Measurements from ENCODE around the gene VAV2. TPM values are rescaled to one million over a fixed set of nuclear protein-coding genes. Genes with fewer than 3 reads are reported as not detected.

Gene VAV2
- total RNA-seq, 1 donor from 2014 or later, result 80.6 TPM

DNA sequence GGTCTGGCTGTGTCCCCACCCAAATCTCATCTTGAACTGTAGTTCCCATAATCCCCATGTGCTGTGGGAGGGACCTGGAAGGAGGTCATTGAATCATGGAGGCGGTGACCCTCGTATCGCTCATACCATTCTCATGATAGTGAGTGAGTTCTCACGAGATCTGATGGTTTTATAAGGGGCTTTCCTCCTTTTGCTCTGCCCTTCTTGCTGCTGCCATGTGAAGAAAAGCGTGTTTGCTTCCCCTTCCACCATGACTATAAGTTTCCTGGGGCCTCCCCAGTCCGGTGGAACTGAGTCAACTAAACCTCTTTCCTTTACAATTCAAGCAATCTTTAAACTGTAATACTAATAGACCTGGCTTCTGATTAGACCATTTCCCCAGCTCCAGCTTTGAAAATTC, 161.8 kb downstream of the VAV2 start:
- TF ChIP-seq, protein P1, sequence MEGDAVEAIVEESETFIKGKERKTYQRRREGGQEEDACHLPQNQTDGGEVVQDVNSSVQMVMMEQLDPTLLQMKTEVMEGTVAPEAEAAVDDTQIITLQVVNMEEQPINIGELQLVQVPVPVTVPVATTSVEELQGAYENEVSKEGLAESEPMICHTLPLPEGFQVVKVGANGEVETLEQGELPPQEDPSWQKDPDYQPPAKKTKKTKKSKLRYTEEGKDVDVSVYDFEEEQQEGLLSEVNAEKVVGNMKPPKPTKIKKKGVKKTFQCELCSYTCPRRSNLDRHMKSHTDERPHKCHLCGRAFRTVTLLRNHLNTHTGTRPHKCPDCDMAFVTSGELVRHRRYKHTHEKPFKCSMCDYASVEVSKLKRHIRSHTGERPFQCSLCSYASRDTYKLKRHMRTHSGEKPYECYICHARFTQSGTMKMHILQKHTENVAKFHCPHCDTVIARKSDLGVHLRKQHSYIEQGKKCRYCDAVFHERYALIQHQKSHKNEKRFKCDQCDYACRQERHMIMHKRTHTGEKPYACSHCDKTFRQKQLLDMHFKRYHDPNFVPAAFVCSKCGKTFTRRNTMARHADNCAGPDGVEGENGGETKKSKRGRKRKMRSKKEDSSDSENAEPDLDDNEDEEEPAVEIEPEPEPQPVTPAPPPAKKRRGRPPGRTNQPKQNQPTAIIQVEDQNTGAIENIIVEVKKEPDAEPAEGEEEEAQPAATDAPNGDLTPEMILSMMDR (IDR thresholded peaks at IDR 0.05; ENCODE audit: unreplicated experiment), result no peak
- Mint-ChIP-seq H3K36me3 (ENCODE audit: insufficient read depth) (peaks cover 9% of the 10 kb centered on the region), H3K27ac (peak overlapping the region; percentile 27), H3K27me3 (no peaks in the 10 kb centered on the region), H3K9me3 (ENCODE audit: low read depth) (no peaks in the 10 kb centered on the region), H3K4me1 (ENCODE audit: low read depth) (peaks cover 1% of the 10 kb centered on the region), H3K4me3 (ENCODE audit: low read depth) (no peak overlapping the region)
- no peak for DNase-seq (ENCODE audit: low spot score, unreplicated experiment)

DNA sequence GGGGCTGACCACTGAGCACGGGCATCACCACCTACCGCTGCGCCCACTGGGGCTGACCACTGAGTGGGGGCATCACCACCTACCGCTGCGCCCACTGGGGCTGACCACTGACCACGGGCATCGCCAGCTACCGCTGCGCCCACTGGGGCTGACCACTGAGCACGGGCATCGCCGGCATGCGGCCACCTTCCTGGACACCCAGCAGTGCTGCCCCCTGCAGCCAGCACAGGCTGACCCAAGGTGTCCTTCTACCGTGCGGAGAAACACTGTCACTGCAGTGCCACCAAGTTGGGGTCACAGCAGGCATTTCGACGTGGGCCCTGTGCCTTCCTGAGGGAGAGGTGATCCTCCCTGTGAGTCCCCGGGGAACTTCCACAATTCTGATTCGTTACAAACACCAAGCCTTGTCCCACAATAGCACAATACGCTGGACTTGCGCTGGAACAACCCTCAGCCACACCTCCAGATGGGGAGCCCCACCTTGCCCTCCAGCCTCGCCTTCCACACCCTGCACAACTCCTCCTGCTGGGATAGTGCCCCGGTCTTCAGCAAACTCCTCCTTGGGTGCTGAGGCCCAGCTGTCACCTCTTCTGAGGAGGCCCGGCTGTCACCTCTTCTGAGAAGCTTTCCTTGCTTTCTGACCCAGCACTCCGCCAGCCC, 163.7 kb downstream of the VAV2 start:
- Mint-ChIP-seq H3K27ac (no peak overlapping the region), H3K36me3 (ENCODE audit: insufficient read depth) (peaks cover 9% of the 10 kb centered on the region), H3K4me1 (ENCODE audit: low read depth) (no peaks in the 10 kb centered on the region), H3K4me3 (ENCODE audit: low read depth) (no peak overlapping the region), H3K9me3 (ENCODE audit: low read depth) (no peaks in the 10 kb centered on the region), H3K27me3 (no peaks in the 10 kb centered on the region)
- DNase-seq (ENCODE audit: low spot score, unreplicated experiment), result no peak
- TF ChIP-seq, protein P1 (IDR thresholded peaks at IDR 0.05; ENCODE audit: unreplicated experiment), result no peak

DNA sequence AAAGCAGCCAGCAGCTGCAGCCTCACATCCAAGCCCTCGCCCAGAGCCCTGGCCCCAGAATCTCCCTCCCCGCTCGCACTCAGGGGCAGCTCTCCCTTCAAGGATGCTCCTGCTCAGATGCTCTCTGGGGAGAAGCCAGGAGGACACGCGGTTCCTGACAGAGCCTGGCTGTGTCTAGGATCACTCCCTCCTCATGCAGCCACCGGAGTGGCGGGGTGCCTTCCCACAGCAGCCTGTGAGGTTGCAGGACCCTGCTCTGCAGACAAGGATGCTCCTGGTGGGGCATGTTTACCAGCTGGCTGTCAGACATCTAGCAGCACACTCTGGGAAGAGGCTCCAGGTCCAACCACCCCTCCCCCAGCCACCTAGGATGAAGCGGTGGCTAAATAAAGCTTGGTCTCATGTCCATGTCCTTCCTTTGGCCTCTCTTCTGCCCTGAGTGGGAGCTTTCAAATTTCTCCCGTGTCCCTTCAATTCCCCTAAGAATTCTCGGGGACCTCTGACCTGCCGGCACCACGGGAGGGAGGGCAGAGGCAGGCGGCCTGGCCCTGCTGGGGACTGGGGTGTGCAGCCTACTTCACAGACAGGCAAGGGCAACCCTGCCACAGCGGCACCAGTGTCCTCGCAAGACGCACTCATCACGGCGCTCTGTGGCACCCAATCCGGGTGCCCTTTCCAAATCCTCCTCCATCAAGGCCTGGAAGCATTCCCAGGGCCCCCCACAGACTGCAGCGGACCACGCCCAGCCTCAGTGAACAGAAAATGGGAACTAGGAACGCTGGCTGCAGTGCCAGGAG, 165.6 kb downstream of the VAV2 start:
- DNase-seq (ENCODE audit: low spot score, unreplicated experiment), result no peak
- H3K9me3 Mint-ChIP-seq (ENCODE audit: low read depth), result no peaks in the 10 kb centered on the region
- H3K36me3 Mint-ChIP-seq (ENCODE audit: insufficient read depth), result peaks cover 11% of the 10 kb centered on the region
- no peak overlapping the region for H3K27ac Mint-ChIP-seq
- TF ChIP-seq, protein P1 (IDR thresholded peaks at IDR 0.05; ENCODE audit: unreplicated experiment), result no peak
- no peaks in the 10 kb centered on the region for H3K27me3 Mint-ChIP-seq
- no peaks in the 10 kb centered on the region for H3K4me1 Mint-ChIP-seq (ENCODE audit: low read depth)
- no peak overlapping the region for H3K4me3 Mint-ChIP-seq (ENCODE audit: low read depth)

DNA sequence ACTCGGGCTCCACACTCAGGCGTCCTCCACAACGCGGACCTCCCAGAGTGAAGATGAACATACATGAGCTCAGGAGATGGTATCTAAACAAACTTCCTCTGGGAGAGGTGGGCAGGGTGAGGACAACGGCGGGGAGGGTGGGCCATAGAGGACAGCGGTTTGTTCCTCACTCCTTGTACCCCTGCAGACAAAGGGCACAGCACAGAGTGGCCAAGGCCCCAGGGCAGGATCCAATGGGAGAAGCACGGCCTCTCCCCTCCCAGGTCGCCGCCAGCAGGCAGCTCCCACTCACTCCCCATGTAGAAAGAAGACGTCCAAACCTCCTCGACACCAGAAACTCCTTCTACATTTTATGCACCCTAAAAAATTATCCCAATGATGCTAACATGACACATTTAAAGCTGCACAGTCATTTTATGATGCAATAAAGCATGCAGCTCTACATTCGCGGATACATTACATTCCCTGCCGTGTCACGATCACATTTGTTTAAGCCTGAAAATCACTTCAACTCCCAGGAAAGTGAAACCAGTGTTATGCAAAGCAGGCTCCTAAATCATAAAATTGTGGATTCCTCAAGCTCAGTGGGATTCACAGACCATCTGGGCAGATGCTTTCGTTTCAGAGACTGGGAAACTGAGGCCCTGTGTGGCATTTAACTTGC, 166.4 kb downstream of the VAV2 start:
- Mint-ChIP-seq H3K27me3 (no peaks in the 10 kb centered on the region), H3K4me1 (ENCODE audit: low read depth) (no peaks in the 10 kb centered on the region), H3K9me3 (ENCODE audit: low read depth) (no peaks in the 10 kb centered on the region), H3K36me3 (ENCODE audit: insufficient read depth) (peaks cover 12% of the 10 kb centered on the region), H3K4me3 (ENCODE audit: low read depth) (no peak overlapping the region), H3K27ac (peak overlapping the region; percentile 13)
- TF ChIP-seq, protein P1 (IDR thresholded peaks at IDR 0.05; ENCODE audit: unreplicated experiment), result no peak
- DNase-seq (ENCODE audit: low spot score, unreplicated experiment), result no peak

DNA sequence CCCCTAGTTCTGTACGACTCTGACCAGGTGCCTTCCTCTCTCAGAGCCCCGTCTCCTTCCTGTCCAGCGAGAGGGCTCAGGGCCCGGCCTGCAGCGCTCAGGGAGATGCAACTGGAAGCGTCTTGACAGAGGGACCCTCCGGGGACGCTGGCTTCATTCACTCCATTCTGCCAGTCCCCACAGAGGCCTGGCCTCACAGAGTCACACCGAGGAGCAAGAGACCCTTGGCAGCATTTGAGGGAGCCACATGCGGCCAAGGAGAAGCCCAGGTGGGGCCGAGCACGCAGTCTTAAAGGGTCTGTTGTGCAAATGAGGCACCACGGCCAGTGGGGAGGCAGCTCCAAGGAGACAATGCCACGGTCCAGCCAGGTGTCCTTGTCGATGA, 167.3 kb downstream of the VAV2 start:
- Mint-ChIP-seq H3K4me3 (ENCODE audit: low read depth) (no peak overlapping the region), H3K4me1 (ENCODE audit: low read depth) (no peaks in the 10 kb centered on the region), H3K27ac (no peak overlapping the region)

More for the DNA sequence above, 167.3 kb downstream of the VAV2 start:
- TF ChIP-seq, protein P1 (IDR thresholded peaks at IDR 0.05; ENCODE audit: unreplicated experiment), result no peak
- Mint-ChIP-seq H3K36me3 (ENCODE audit: insufficient read depth) (peaks cover 8% of the 10 kb centered on the region), H3K9me3 (ENCODE audit: low read depth) (no peaks in the 10 kb centered on the region), H3K27me3 (no peaks in the 10 kb centered on the region)
- no peak for DNase-seq (ENCODE audit: low spot score, unreplicated experiment)

Measured in progenitor cell of endocrine pancreas (in vitro differentiated cells).